Raji (cell line): ENCODE results near the gene PLEKHA4.
A peak's percentile ranks its signal among the peaks of the same experiment; 100 is the strongest.

Experiments used
- POLR2A ChIP-seq: IDR thresholded peaks from 2 replicates; pipeline ENCODE4 v1.6.1; 2011; ENCODE audit warnings: low read depth, low read length, control low read depth; ENCODE audit not compliant: insufficient read depth

Gene PLEKHA4

GRCh38 chr19:48795685-48796070, 72.7 kb downstream of the PLEKHA4 start:
- no peak for TF ChIP-seq POLR2A

GRCh38 chr19:48795055-48795684, 73.2 kb downstream of the PLEKHA4 start:
- TF ChIP-seq POLR2A = peak; percentile 44

- no peak for TF ChIP-seq POLR2A
These were observed 74.1 kb downstream of the PLEKHA4 start for GRCh38 chr19:48794291-48794690.

- no peak for TF ChIP-seq POLR2A
These were observed 75.1 kb downstream of the PLEKHA4 start for GRCh38 chr19:48793271-48793670.
